Activated T-cell treated with anti-CD3 and anti-CD28 coated beads, Interleukin-2, amount 50 U/mL, for 24 hours (primary cell): ENCODE measurements around the gene PRPF4.

Experiments used
- DNase-seq: peaks from one replicate; pipeline ENCODE4 v3.0.0-alpha.2; 2020
- H3K27ac Mint-ChIP-seq: 2 replicates; pipeline ENCODE4 v1.8.0; 2020; ENCODE audit warnings: mild to moderate bottlenecking, mixed read lengths
- H3K27me3 Mint-ChIP-seq: 2 replicates; pipeline ENCODE4 v1.8.0; 2020; ENCODE audit warnings: mixed read lengths
- H3K36me3 Mint-ChIP-seq: 2 replicates; pipeline ENCODE4 v1.8.0; 2020; ENCODE audit warnings: low read depth, mixed read lengths
- H3K4me1 Mint-ChIP-seq: 2 replicates; pipeline ENCODE4 v1.8.0; 2020; ENCODE audit warnings: low read depth, mixed read lengths
- H3K4me3 Mint-ChIP-seq: 2 replicates; pipeline ENCODE4 v1.8.0; 2020; ENCODE audit warnings: mild to moderate bottlenecking, moderate library complexity, mixed read lengths
- H3K9me3 Mint-ChIP-seq: 2 replicates; pipeline ENCODE4 v1.8.0; 2020; ENCODE audit warnings: mixed read lengths

The PRPF4 gene

GRCh38 chr9:113311961-113312360, 36.5 kb downstream of the PRPF4 start:
- Mint-ChIP-seq H3K27ac (no peak overlapping the region), H3K36me3 (no peaks in the 10 kb centered on the region), H3K4me3 (no peak overlapping the region), H3K4me1 (no peaks in the 10 kb centered on the region), H3K27me3 (no peaks in the 10 kb centered on the region), H3K9me3 (no peaks in the 10 kb centered on the region)
- no peak for DNase-seq

GRCh38 chr9:113313261-113313660, 37.8 kb downstream of the PRPF4 start:
- Mint-ChIP-seq H3K4me1 (no peaks in the 10 kb centered on the region), H3K27ac (no peak overlapping the region), H3K27me3 (no peaks in the 10 kb centered on the region), H3K36me3 (no peaks in the 10 kb centered on the region), H3K9me3 (no peaks in the 10 kb centered on the region), H3K4me3 (no peak overlapping the region)
- no peak for DNase-seq

- H3K4me1 Mint-ChIP-seq = no peaks in the 10 kb centered on the region
- no peaks in the 10 kb centered on the region for H3K27me3 Mint-ChIP-seq
- H3K4me3 Mint-ChIP-seq = no peak overlapping the region
- H3K27ac Mint-ChIP-seq = no peak overlapping the region
- H3K36me3 Mint-ChIP-seq = no peaks in the 10 kb centered on the region
- H3K9me3 Mint-ChIP-seq = no peaks in the 10 kb centered on the region
- no peak for DNase-seq
Observed at GRCh38 chr9:113315231-113315630, 39.8 kb downstream of the PRPF4 start.

GRCh38 chr9:113316030-113316429, 40.6 kb downstream of the PRPF4 start:
- H3K4me3 Mint-ChIP-seq = no peak overlapping the region
- no peaks in the 10 kb centered on the region for H3K9me3 Mint-ChIP-seq
- H3K4me1 Mint-ChIP-seq = no peaks in the 10 kb centered on the region
- no peaks in the 10 kb centered on the region for H3K27me3 Mint-ChIP-seq
- no peaks in the 10 kb centered on the region for H3K36me3 Mint-ChIP-seq
- no peak for DNase-seq
- H3K27ac Mint-ChIP-seq = no peak overlapping the region

- H3K4me3 Mint-ChIP-seq = no peak overlapping the region
- no peaks in the 10 kb centered on the region for H3K36me3 Mint-ChIP-seq
- no peaks in the 10 kb centered on the region for H3K27me3 Mint-ChIP-seq
- no peak overlapping the region for H3K27ac Mint-ChIP-seq
- no peaks in the 10 kb centered on the region for H3K9me3 Mint-ChIP-seq
- no peak for DNase-seq
- no peaks in the 10 kb centered on the region for H3K4me1 Mint-ChIP-seq
Observed at GRCh38 chr9:113317777-113318176, 42.3 kb downstream of the PRPF4 start.

GRCh38 chr9:113319054-113319453, 43.6 kb downstream of the PRPF4 start:
- no peak overlapping the region for H3K4me3 Mint-ChIP-seq
- H3K27ac Mint-ChIP-seq = no peak overlapping the region
- DNase-seq = no peak
- H3K4me1 Mint-ChIP-seq = no peaks in the 10 kb centered on the region
- no peaks in the 10 kb centered on the region for H3K9me3 Mint-ChIP-seq
- H3K27me3 Mint-ChIP-seq = no peaks in the 10 kb centered on the region
- H3K36me3 Mint-ChIP-seq = no peaks in the 10 kb centered on the region

GRCh38 chr9:113320051-113320450, 44.6 kb downstream of the PRPF4 start:
- H3K9me3 Mint-ChIP-seq = no peaks in the 10 kb centered on the region
- no peaks in the 10 kb centered on the region for H3K36me3 Mint-ChIP-seq
- H3K4me3 Mint-ChIP-seq = no peak overlapping the region
- no peaks in the 10 kb centered on the region for H3K4me1 Mint-ChIP-seq
- no peak for DNase-seq
- H3K27me3 Mint-ChIP-seq = no peaks in the 10 kb centered on the region
- no peak overlapping the region for H3K27ac Mint-ChIP-seq

- H3K4me3 Mint-ChIP-seq = no peak overlapping the region
Observed at GRCh38 chr9:113322671-113323070, 47.2 kb downstream of the PRPF4 start.

GRCh38 chr9:113326230-113326629, 50.8 kb downstream of the PRPF4 start:
- no peaks in the 10 kb centered on the region for H3K36me3 Mint-ChIP-seq
- no peaks in the 10 kb centered on the region for H3K4me1 Mint-ChIP-seq
- H3K27me3 Mint-ChIP-seq = no peaks in the 10 kb centered on the region
- H3K9me3 Mint-ChIP-seq = no peaks in the 10 kb centered on the region
- H3K4me3 Mint-ChIP-seq = no peak overlapping the region
- no peak overlapping the region for H3K27ac Mint-ChIP-seq
- DNase-seq = no peak

More at GRCh38 chr9:113322671-113323070, 47.2 kb downstream of the PRPF4 start:
- Mint-ChIP-seq H3K36me3 (no peaks in the 10 kb centered on the region), H3K4me1 (no peaks in the 10 kb centered on the region), H3K27me3 (no peaks in the 10 kb centered on the region), H3K9me3 (no peaks in the 10 kb centered on the region), H3K27ac (no peak overlapping the region)
- no peak for DNase-seq

GRCh38 chr9:113328045-113328782, 52.8 kb downstream of the PRPF4 start:
- H3K36me3 Mint-ChIP-seq = no peaks in the 10 kb centered on the region
- DNase-seq = no peak
- H3K9me3 Mint-ChIP-seq = no peaks in the 10 kb centered on the region
- H3K27ac Mint-ChIP-seq = no peak overlapping the region
- no peak overlapping the region for H3K4me3 Mint-ChIP-seq
- H3K4me1 Mint-ChIP-seq = no peaks in the 10 kb centered on the region
- H3K27me3 Mint-ChIP-seq = no peaks in the 10 kb centered on the region

GRCh38 chr9:113331780-113332179, 56.3 kb downstream of the PRPF4 start:
- no peaks in the 10 kb centered on the region for H3K27me3 Mint-ChIP-seq
- DNase-seq = no peak
- H3K4me1 Mint-ChIP-seq = no peaks in the 10 kb centered on the region
- H3K4me3 Mint-ChIP-seq = no peak overlapping the region
- H3K36me3 Mint-ChIP-seq = no peaks in the 10 kb centered on the region
- no peak overlapping the region for H3K27ac Mint-ChIP-seq
- H3K9me3 Mint-ChIP-seq = no peaks in the 10 kb centered on the region

- no peaks in the 10 kb centered on the region for H3K9me3 Mint-ChIP-seq
- no peak overlapping the region for H3K4me3 Mint-ChIP-seq
- no peak for DNase-seq
- H3K27me3 Mint-ChIP-seq = no peaks in the 10 kb centered on the region
- H3K27ac Mint-ChIP-seq = no peak overlapping the region
- peaks cover 4% of the 10 kb centered on the region for H3K36me3 Mint-ChIP-seq
- peaks cover 34% of the 10 kb centered on the region for H3K4me1 Mint-ChIP-seq
Observed at GRCh38 chr9:113337714-113338113, 62.3 kb downstream of the PRPF4 start.

GRCh38 chr9:113340011-113340699, 64.7 kb downstream of the PRPF4 start, which contains the start of gene WDR31:
TSS of gene WDR31 (minus strand) at chr9:113340275. CDS start at chr9:113332022, 8,253 bp downstream.
- H3K4me3 Mint-ChIP-seq = peak within 1 kb of the TSS; percentile 86
- DNase-seq = peak; percentile 92
- H3K27me3 Mint-ChIP-seq = no peaks in the 10 kb centered on the region
- H3K9me3 Mint-ChIP-seq = no peaks in the 10 kb centered on the region
- peaks cover 4% of the 10 kb centered on the region for H3K36me3 Mint-ChIP-seq
- peak within 1 kb of the TSS; percentile 73 for H3K27ac Mint-ChIP-seq
- H3K4me1 Mint-ChIP-seq = peaks cover 34% of the 10 kb centered on the region

- Mint-ChIP-seq H3K9me3 (no peaks in the 10 kb centered on the region), H3K36me3 (peaks cover 4% of the 10 kb centered on the region), H3K4me3 (peak overlapping the region; percentile 86), H3K27me3 (no peaks in the 10 kb centered on the region), H3K4me1 (peaks cover 41% of the 10 kb centered on the region), H3K27ac (peak overlapping the region; percentile 12)
- no peak for DNase-seq
Observed at GRCh38 chr9:113341712-113342410, 66.4 kb downstream of the PRPF4 start.
